Activated T-cell treated with anti-CD3 and anti-CD28 coated beads, Interleukin-2, amount 50 U/mL, for 1 hour (primary cell): ENCODE data around the gene SLC35E3.

Source experiments
- DNase-seq: peaks from one replicate; pipeline ENCODE4 v3.0.0-alpha.2; 2020

SLC35E3 gene

GRCh38 chr12:68745904-68746571, at the start of gene SLC35E3:
TSS of gene SLC35E3 (plus strand) at chr12:68746176. CDS start at chr12:68746378, 202 bp downstream.
- peak; percentile 86 for DNase-seq

GRCh38 chr12:68699486-68699885, 46.5 kb upstream of the SLC35E3 start:
- DNase-seq, result no peak

- DNase-seq, result no peak
Observed at GRCh38 chr12:68727776-68728175, 18.2 kb upstream of the SLC35E3 start.

DNA sequence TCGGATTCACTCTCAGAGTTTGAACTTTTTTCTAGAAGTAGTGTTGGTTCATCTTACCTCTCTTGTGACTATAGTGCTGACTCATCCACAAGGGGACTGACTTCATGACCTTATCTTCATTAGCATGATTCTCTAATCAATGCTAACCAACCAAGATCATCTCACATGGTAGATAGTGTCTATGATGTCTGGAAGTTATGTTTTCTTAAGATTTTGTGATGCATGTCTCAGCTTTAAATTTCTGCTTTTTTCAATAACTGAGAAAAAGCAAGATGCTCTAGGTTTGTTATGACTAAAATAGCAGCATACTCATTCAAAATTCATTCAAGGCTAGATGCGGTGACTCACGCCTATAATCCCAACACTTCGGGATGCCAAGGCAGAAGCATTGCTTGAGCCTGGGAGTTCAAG, 12.3 kb upstream of the SLC35E3 start:
- no peak for DNase-seq

- DNase-seq, result no peak
Observed at GRCh38 chr12:68739891-68740290, 6.1 kb upstream of the SLC35E3 start.

- no peak for DNase-seq
Observed at GRCh38 chr12:68743356-68743755, 2.6 kb upstream of the SLC35E3 start.

- DNase-seq, result no peak
Observed at GRCh38 chr12:68745376-68745903, 536 bp upstream of the SLC35E3 start.

- DNase-seq, result peak; percentile 45
Observed at GRCh38 chr12:68746572-68747180, 700 bp downstream of the SLC35E3 start.

DNA sequence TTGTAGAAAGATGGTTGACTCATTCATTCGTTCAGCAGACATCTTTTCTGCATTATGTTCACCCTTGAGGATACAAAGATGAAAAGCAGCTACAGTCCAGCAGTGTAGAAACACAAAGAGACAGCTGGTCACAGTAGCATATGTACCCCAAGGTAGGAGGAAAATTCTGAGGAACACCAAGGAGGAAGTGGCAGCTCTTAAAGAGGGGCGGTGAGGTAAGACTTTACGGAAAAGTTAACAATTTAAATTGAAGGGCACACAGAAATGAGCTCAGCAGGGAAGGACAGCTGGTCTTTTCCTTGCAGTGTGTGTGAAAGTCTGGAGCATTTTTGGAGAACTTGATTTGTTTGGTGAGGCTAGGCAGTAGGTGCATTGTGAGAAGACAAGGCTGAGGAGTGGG, 3.5 kb downstream of the SLC35E3 start:
- DNase-seq, result no peak

GRCh38 chr12:68749861-68750260, 3.9 kb downstream of the SLC35E3 start:
- no peak for DNase-seq

- no peak for DNase-seq
Observed at GRCh38 chr12:68750506-68750905, 4.5 kb downstream of the SLC35E3 start.

DNA sequence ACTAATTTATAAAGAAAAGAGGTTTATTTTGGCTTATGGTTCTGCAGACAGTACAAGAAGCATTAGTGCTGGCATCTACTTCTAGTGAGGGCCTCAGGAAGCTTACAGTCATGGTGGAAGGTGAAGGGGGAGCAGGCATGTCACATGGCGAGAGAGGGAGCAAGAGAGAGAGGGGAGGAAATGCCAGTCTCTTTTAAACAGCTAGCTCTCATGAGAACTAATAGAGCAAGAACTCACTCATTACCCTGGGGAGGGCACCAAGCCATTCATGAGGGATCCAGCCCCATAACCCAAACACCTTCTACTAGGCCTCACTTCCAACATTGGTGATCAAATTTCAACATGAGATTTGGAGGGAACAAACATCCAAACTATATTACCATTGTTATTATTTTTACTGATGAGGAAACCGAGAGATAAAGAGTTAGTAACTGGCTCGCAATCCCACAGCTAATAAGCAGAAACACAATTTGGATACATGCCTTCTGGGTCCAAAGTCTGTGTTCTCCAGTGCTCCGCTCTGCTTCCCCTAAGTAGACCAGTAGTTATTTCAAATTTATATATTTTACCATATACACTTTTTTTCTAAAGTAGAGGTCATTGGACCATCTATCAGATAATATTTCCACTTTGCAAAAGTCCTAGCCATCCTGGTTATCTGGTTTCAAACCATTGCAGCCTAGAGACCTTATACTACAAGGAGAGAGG, 9.7 kb downstream of the SLC35E3 start:
- DNase-seq, result no peak

DNA sequence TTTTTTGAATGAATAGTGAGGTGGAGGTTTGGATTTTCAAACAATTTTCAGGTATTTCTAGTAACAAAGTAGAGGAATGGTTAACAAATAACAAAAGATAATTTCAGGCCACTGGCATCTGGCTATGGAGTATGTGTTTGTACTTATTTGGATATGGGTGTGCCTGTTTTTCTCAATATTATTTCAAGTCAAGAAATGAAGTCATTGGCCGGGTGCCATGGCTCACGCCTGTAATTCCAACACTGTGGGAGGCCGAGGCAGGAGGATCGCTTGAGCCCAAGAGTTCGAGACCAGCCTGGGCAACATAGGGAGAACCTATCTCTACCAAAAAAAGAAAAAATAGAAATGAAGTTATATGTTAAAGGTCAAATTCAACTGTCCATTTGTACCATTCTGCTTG, 13.9 kb downstream of the SLC35E3 start:
- no peak for DNase-seq

DNA sequence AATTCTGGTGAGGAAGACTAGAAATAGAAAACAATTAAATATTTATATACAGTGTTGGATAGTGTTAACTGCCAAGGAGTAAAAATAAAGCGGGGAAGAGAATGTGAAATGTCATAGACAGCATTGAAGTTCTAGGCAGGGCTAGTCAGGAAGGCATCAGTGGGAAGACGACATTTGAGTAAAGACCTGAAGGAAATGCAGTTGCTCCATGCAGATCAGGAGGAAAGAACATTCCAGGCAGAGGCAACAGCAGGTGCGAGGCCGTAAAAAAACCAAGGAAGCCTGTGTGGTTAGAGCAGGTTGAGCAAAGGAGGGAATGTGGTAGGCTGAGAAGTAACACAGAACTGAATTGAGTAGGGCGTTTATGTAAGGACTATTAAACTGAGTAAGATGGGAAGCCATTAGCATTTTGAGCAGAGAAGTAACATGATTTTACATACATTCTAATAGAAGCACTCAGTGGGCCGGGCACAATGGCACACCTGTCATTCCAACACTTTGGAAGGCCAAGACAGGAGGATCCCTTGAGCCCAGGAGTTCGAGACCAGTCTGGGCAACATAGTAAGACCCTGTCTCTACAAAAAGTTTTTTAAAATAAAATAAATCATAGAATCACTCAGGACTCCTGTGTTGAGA, 14.9 kb downstream of the SLC35E3 start:
- DNase-seq, result no peak

DNA sequence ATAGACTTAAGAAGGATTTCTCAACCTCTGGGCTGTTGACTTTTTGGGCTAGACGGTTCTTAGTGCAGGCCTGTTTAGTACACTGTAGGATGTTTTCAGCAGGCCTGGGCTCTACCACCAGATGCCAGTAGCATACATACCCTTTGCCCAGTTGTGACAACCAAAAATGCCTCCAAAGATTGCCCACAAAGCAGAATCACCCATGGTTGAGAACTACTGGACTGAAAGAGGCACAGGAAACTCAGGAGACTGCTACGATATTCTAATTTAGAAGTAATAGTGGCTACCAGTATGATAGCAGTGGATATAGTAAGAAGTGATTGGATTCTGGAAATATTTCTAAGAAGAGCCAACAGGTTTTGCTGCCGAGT, 15.5 kb downstream of the SLC35E3 start:
- no peak for DNase-seq

DNA sequence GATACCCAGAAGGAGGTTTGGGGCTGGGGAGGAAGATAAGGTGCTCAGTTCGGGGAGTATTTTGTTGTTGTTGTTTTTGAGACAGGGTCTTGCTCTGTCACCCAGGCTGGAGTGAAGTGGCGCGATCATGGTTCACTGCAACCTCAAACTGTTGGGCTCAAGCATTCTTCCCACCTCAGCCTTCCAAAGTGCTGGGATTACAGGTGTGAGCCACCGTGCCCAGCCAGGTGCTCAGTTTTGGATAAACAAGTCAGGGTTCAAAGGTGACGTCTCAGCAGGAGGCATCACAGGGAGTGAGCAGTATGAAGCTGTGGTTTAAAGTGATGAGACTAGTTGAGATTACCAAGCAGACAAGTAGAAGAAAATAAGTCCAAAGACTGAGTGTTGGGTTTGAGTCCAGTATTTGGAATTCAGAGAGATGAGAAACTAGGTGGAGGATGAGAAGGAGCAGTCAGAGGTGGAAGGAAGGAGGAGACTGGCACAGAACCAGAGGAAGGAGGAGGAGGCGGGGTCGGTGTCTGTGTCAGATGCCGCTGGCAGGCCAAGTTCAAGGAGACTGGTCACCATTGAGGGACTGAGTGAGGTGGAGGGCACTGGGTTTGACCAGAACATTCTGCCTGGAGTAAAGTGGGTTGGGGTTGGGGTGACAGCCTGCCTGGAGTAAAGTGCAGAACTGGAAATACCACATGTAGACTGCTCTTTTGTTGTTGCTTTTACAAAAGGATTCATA, 16.1 kb downstream of the SLC35E3 start:
- DNase-seq, result no peak

GRCh38 chr12:68762691-68763090, 16.7 kb downstream of the SLC35E3 start:
- no peak for DNase-seq

- DNase-seq, result no peak
Observed at GRCh38 chr12:68765696-68766095, 19.7 kb downstream of the SLC35E3 start.

- no peak for DNase-seq
Observed at GRCh38 chr12:68766646-68767045, 20.7 kb downstream of the SLC35E3 start.

GRCh38 chr12:68767191-68767590, 21.2 kb downstream of the SLC35E3 start:
- no peak for DNase-seq

DNA sequence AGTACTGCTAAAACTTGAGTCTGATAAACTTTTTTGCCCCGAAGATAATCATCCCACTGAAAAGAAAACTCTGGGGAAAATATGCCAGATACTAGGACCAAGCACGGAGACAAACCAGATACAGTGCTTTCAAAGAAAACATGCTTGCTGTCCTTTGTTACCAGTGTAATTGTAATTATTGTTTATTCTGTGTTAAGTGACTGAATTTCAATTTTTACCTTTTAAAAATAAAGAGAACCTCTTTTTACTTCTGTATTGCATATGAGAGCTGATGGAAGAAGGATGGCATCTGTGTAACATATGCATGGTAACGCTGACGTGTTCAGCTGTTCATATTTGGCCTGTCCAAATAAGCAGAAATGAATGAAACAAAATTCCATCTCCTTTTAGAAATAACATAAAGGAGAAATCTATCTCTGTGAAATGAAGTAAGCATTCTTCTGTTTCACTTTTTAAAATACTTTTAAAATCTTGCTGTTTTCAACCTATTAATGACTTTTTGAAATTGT, 22.5 kb downstream of the SLC35E3 start:
- no peak for DNase-seq

DNA sequence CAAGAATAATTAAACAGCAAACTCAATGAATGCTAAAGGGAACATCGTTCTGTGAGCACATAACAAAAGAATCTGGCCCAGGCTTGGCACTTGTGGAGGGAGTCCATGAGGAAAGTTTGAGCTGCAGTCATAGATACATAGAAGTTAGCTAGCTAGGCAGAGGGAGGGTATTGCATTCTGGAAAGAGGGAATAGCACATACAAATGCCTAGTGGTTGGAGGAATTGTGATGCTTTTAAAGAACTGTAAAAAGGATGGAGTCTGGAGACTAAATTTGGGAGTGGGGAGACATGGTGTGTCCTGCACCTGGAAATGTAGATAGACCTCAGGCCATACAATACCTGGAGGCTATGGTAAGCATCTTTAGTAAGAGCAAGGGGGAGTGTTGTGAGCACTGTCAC, 24.0 kb downstream of the SLC35E3 start:
- DNase-seq, result no peak
